OCI-M2 (cell line): Measurements from ENCODE around the gene PIK3R3.
"Not testable (repeated sequence)": the region's sequence is repeated elsewhere in the genome, so short reads cannot be mapped to it uniquely, and the experiment has no call there.

ENCODE experiments used
- DNase-seq: peaks from one replicate; lab custom pipeline; 2025; ENCODE audit not compliant: unreplicated experiment; lab: John Stamatoyannopoulos, UW

The PIK3R3 gene

GRCh38 chr1:46113948-46114347, 18.5 kb downstream of the PIK3R3 start:
- no peak for DNase-seq

DNA sequence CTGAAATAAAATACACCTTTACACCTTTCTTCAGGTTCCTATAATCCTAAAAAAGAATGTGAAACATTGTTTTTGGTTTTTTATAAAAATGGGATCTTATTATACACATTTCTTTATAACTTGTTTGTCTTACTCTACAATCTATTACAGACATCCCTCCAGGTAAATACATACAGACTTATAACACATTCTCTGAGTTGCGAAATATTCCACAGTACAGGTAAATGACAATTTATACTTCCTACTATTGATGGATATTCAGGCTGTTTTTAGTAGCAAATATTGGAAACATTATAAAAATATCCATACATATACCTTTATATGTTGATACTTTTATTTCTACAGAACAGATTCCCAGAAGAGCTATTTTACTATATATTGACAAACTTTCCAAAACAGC, 20.3 kb downstream of the PIK3R3 start:
- DNase-seq, result no peak

DNA sequence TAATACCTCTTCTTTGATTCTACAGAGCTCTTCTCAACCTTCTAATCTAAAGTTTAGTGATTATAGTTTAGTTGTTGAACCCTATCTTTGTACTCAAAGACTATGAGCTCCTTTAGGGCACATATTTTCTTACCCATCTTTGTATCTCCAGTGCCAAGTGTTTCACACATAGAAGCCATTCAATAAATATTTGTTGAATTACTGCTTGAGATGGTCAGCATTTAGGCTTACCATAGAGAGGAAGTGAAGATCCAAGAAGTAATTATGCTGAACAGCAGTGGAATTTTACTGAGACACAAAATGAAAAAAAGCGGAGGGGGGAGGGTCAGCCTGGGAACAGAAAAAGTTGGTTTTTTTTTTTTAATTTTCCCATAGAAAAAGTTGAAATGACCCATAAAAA, 21.9 kb downstream of the PIK3R3 start:
- DNase-seq, result no peak

DNA sequence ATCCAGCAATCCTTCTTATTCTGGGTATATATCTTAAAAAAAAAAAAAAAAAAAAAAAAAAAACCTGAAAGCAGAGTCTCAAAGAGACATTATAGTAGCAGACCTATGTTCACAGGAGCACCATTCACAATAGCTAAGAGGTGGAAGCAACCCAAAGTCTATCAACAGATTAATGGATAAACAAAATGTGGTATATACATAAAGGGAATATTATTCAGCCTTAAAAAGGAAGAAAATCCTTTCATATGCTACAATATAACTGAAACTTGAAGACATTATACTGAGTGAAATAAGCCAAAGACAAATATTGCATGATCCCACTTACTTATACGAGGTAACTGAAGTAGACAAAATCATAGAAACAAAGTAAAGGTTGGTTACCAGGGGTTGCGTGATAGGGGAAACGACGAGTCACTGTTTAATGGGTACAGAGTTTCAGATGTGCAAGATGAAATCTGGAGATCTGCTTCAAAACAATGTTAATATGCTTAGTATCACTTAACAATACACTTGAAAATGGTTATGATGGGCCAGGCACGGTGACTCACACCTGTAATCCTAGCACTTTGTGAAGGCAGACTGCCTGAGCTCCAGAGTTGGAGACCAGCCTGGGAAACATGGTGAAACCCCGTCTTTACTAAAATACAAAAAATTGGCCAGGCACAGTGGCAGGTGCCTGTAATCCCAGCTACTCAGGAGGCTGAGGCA, 29.5 kb downstream of the PIK3R3 start:
- no peak for DNase-seq

- no peak for DNase-seq
These were observed 33.2 kb downstream of the PIK3R3 start for GRCh38 chr1:46099215-46099614.

DNA sequence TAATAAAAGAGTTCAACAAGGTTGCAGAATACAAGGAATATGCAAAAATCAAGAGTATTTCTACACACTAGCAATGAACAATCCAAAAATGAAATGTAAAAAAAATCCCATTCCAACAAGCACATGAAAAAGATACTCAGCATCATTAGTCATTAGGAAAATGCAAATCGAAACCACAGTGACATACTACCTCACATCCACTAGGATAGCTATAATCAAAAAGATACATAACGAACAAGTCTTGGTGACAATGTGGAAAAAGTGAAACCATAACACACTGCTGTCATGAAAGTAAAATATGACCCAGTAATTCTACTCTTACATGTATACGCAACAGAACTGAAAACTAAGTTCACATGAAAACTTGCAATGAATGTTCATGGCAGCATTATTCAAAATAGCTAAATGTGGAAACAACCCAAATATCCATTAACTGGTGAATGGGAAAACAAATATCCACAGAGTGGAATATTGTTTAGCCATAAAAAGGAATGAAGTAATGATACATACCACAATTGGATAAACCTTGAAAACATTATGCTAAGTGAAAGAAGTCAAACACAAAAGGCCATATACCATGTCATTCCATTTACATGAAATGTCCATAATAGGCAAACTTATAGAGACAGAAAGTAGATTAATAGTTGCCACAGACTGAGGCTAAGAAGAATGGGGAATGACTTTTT, 34.3 kb downstream of the PIK3R3 start:
- no peak for DNase-seq

- no peak for DNase-seq
These were observed 35.3 kb downstream of the PIK3R3 start for GRCh38 chr1:46097149-46097472.

GRCh38 chr1:46096269-46097148, 35.9 kb downstream of the PIK3R3 start:
- no peak for DNase-seq

GRCh38 chr1:46095110-46095509, 37.3 kb downstream of the PIK3R3 start:
- DNase-seq, result not testable (repeated sequence)

- no peak for DNase-seq
These were observed 37.9 kb downstream of the PIK3R3 start for GRCh38 chr1:46094471-46095005.

- DNase-seq, result not testable (repeated sequence)
These were observed 38.6 kb downstream of the PIK3R3 start for GRCh38 chr1:46093832-46094231.

DNA sequence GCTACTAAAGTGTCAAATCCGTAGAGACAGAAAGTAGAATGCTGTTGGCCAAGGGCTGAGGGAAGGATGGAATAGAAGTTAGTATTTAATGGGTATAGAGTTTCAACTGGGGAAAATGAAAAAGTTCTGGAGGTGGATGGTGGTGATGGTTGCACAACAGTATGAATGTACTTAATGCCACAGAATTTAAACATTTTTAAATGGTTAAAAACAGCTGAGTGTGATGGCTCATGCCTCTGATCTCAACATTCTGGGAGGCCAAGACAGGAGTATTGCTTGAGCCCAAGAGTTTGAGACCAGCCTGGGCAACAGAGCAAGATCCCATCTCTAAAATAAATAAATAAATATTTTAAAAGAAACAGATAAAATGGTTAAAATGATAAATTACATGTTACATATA, 44.5 kb downstream of the PIK3R3 start:
- DNase-seq, result no peak

DNA sequence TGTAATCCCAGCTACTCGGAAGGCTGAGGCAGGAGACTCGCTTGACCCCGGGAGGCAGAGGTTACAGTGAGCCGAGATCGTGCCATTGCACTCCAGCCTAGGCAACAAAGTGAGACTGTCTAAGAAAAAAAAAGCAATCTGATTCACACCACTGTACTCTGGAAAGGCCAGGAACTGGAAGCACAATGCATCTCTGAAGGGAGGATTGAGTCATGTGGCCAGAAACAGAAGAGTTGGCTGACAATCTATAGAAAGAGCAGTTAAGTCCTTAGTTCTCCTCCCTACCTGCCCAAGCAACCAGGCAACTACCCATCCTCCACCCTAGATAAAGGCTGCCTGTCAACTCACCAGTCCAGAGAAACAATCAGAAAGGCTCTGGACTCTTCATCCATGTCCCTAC, 45.9 kb downstream of the PIK3R3 start:
- DNase-seq, result no peak

DNA sequence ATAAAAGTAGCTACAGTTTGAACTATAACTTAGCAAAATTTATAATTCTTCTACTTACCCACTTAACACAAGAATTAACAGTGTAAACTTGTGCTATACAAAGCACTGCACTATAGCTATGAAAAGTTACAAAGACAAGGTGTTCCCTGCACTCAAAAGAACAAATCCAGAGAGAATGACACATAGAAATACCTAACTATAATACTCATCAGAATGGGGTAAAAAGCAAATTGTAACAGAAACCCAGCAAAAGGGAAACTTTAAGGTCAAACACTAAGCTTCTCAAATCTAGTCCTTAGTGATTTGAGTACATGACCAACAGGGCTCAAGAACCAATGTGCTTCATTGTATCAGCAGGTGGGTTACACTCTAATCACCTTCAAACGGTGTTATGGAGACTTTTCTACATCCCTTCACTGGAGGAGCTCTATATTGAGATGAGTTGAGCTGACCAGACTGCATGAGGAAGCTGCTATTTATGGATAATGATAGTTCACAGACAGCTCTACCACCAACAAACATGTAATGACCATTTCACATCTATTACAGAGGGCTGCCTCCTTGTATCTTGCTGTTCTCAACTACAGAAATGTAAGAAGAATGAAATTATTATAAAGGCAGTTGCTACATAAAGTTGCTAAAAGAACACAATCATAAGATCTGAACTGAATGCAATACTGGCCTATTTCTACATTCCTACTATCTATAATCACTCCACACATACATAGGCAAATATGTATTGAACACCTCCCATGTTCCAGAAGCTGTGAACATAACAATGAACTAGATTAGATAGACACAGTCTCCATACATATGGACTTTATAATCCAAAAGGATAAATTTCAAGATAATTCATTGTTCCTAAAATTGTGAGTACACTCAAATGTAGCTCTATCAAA, 47.6 kb downstream of the PIK3R3 start:
- no peak for DNase-seq

- DNase-seq, result no peak
These were observed 48.9 kb downstream of the PIK3R3 start for GRCh38 chr1:46083579-46083978.

DNA sequence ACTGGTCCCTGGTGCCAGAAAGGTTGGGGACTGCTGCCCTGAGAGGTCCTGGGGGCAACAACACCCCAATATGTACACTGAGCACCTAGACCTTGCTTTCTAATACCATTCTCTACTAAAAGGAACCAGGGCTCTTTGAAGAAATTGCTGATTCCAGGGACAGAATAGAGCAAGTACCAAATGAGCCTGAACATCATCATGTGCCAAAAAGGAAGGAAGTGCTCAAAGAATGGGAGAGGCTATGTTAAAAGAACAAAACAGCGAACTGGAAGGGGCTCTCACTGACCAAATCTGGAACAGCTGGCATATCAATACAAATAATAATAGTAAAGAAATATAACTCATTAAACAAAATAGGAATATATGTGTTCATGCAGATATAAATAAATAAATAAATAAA, 50.8 kb downstream of the PIK3R3 start:
- no peak for DNase-seq

DNA sequence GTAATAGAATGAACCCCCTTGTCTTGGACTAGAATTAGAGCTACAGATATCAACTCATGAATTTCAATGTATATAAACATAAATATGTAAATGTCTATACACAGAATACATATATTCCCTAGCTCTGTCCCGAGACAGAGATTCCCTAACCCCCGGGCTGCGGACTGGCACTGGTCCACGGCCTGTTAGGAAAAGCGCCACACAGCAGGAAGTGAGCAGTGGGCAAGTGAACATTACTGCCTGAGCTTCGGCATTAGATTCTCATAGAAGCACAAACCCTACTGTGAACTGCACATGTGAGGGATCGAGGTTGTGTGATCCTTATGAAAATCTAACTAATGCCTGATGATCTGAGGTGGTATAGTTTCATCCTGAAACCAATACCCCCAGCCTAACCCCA, 51.2 kb downstream of the PIK3R3 start:
- no peak for DNase-seq

GRCh38 chr1:46080257-46080656, 52.2 kb downstream of the PIK3R3 start:
- no peak for DNase-seq

DNA sequence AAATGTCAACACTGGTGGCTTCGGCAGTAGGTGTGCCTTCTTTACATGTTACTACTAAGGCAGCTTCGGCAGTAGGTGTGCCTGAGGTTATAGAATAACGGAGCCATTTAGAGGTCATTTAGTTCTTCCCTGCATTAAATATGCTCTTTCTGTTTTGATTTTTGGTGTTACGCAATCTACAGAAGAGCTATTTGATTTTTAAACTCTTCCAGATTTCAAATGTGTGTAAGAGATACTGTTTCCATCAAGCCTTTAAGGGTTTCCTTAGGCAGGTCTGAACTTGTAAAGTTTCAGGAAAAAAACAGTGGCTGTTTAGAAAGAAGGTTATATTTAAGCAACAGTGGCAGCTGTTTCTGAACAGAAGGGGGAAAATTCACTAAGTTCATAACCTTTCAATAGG, 54.8 kb downstream of the PIK3R3 start:
- DNase-seq, result no peak

DNA sequence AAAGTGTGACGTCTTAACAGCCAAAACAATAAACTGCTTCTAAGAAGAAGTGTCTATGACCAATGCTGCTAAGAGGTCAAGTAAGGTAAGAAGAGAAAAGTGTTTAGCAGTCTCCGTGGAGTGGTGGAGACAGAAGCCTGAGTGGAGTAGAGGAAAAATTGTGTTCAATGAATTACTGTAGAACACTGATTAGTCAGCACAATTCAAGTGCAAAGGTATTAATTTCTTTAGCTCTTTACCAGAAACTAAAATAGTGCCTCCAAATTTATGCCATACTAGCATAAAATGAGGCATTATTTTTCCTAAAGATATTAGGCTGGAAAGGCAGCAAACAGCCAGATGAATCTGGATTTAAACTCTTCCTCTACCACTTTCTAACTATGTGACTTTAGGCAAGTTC, 56.1 kb downstream of the PIK3R3 start:
- no peak for DNase-seq

DNA sequence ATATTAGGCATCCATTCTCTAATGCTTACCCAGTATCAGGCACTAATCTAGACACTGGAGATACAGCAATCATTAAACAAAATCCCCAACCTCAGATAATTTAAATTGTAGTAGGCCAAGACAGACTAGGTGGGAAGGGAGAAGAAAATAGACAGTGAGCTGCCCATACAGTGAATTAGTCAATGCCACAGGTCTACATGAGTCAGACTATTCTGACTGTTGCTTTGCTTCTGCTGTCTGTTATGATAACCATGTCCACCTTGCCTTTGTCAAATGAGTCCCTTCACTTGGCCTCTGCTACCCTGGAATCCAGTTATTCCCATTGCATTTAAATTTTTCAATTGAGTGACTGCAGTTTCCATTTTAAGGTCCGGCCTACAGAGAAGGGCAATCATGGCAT, 59.5 kb downstream of the PIK3R3 start:
- no peak for DNase-seq
